ENCODE results near the gene OLA1. TPM values are rescaled to one million over a fixed set of nuclear protein-coding genes. Genes with fewer than 3 reads are reported as not detected.

Gene OLA1
- total and polyA plus RNA-seq, 2 of the 4 experiments (the other 2 are of a cell fraction): 54.7 to 71.2 TPM

DNA sequence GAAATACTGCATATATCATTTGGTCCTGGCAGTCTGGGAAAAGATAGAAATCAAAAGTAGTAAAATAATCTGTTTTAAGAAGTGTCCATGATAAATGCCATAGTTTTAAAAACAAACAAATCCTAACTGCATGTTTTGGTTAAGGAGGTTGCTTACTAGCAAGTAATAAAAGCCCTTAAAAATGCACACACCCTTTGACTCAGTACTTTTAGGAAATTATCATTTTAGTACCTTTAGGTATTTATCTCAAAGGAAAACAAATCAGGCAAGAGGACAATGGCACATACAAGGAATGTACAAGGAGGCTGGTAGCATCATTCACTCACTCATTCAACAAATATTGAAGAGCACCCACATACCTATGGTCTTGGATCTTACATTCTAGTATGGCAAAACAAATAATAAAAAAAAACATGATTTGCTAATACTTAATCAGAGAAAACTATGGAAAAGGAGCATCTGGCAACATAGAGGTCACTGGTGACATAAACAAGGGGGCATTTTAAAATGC lies 67.6 kb downstream of the OLA1 start:
- no peaks in the 10 kb centered on the region for H3K9me3 ChIP-seq (ENCODE audit: control insufficient read depth, insufficient read depth, low read length)
- no peak overlapping the region for H3K18ac ChIP-seq (ENCODE audit: low read depth, low read length)
- H4K91ac ChIP-seq (ENCODE audit: insufficient read depth, low read depth, low read length): no peak overlapping the region
- no peak overlapping the region for H2AK5ac ChIP-seq (ENCODE audit: low read depth, low read length)
- dilution Hi-C loops (cut with HindIII; ENCODE audit: low sequenced_read_pairs, unreplicated experiment) (no loop called here), in situ Hi-C loops (cut with MboI; ENCODE audit: low sequenced_read_pairs) (no loop called here), intact Hi-C loops (cut with micrococcal nuclease) (no loop called here)
- no peak overlapping the region for H2BK120ac ChIP-seq (ENCODE audit: low read depth, low read length)
- ChIA-PET POLR2A (ENCODE audit: unreplicated experiment) (no interaction called here), CTCF (no interaction called here)
- no peak overlapping the region for H3K56ac ChIP-seq (ENCODE audit: extremely low read depth, insufficient read depth, low read length)
- ATAC-seq (ENCODE audit: low read depth): peak; percentile 11; the same call in 1 of the 2 replicates
- no peak overlapping the region for H3K14ac ChIP-seq (replicated peaks; ENCODE audit: low read depth, low read length)
- no peak overlapping the region for H2AFZ ChIP-seq (replicated peaks; ENCODE audit: low read length, poor library complexity)
- H3K4me2 ChIP-seq (ENCODE audit: low read depth, low read length): no peak overlapping the region
- H3K27me3 ChIP-seq (ENCODE audit: control insufficient read depth, insufficient read depth, low read length): no peaks in the 10 kb centered on the region
- H3K4me1 ChIP-seq (ENCODE audit: control insufficient read depth, insufficient read depth, low read length): peaks cover 2% of the 10 kb centered on the region; the same call in 1 of the 2 replicates
- TF ChIP-seq POLR2A (IDR thresholded peaks at IDR 0.05; ENCODE audit: low read depth, low read length): no peak
- no TSS peak for BruUV-seq (replicated peaks)
- no peak overlapping the region for H2BK15ac ChIP-seq (ENCODE audit: low read depth, low read length)
- no peaks in the 10 kb centered on the region; the same call in 1 of the 2 replicates for H3K9me1 ChIP-seq (ENCODE audit: insufficient read depth, low read length)
- H2AK9ac ChIP-seq (replicated peaks; ENCODE audit: low read depth, low read length, poor library complexity): no peak overlapping the region
- DNase-seq: no peak
- H3K36me3 ChIP-seq (ENCODE audit: control insufficient read depth, insufficient read depth, low read length): no peaks in the 10 kb centered on the region
- H4K20me1 ChIP-seq (ENCODE audit: insufficient read depth, low read length): no peaks in the 10 kb centered on the region; the same call in 1 of the 2 replicates
- H3K9ac ChIP-seq (ENCODE audit: low read depth, low read length): no peak overlapping the region
- no peak overlapping the region for H3K27ac ChIP-seq (ENCODE audit: insufficient read depth, low read length)
- no peak overlapping the region for H4K5ac ChIP-seq (ENCODE audit: low read depth, low read length)
- H2BK20ac ChIP-seq (ENCODE audit: low read depth, low read length): no peak overlapping the region
- H3K79me1 ChIP-seq (ENCODE audit: low read depth in 1 of 2, low read length in 2 of 2): peaks cover 19 to 31% of the 10 kb centered on the region in 2 experiments
- H4K8ac ChIP-seq (ENCODE audit: low read depth in 2 of 2, low read length in 2 of 2): no peak overlapping the region
- H3K4me3 ChIP-seq (ENCODE audit: insufficient read depth, low read depth, low read length): no peak overlapping the region
- no peak overlapping the region for H3K4ac ChIP-seq (ENCODE audit: low read depth, low read length)
- H3K23ac ChIP-seq (ENCODE audit: low read depth, low read length): no peak overlapping the region
- H2BK5ac ChIP-seq (ENCODE audit: low read depth, low read length, poor library complexity, severe bottlenecking): no peak overlapping the region

Data from IMR-90 (cell line).